SK-N-SH treated with all-trans-retinoic acid at 6 μM for 48 hours (cell line): Measurements from ENCODE around the gene GPBP1L1.

Experiments
- ATAC-seq: fragments of 200-7000 bp; cut with Tn5 transposase; 3 replicates; pipeline ENCODE4 v1.9.1; 2020; ENCODE audit warnings: mild to moderate bottlenecking, moderate library complexity
- ARNTL ChIP-seq: fragments of 450-650 bp; formaldehyde crosslinking; IDR thresholded peaks from 2 replicates; pipeline ENCODE4 v1.5.0; 2020; ENCODE audit warnings: low read depth, mild to moderate bottlenecking, moderate library complexity, borderline replicate concordance
- BACH2 ChIP-seq: fragments of 250-450 bp; sonication (Bioruptor Pico); IDR thresholded peaks from 2 replicates; pipeline ENCODE4 v1.9.0; 2021; ENCODE audit warnings: mild to moderate bottlenecking, borderline replicate concordance
- CREB5 ChIP-seq: fragments of 250-450 bp; sonication (Bioruptor Pico); IDR thresholded peaks from 2 replicates; pipeline ENCODE4 v1.5.1; 2020; ENCODE audit warnings: low read depth, mild to moderate bottlenecking, moderate library complexity
- CSDC2 ChIP-seq: fragments of 250-450 bp; sonication (Bioruptor Pico); IDR thresholded peaks from 2 replicates; pipeline ENCODE4 v1.5.0; 2020; ENCODE audit warnings: mild to moderate bottlenecking, moderate library complexity
- CSRNP3 ChIP-seq: fragments of 250-450 bp; sonication (Bioruptor Pico); IDR thresholded peaks from 2 replicates; pipeline ENCODE4 v1.5.1; 2021; ENCODE audit warnings: mild to moderate bottlenecking, moderate library complexity
- ESRRG ChIP-seq: fragments of 250-450 bp; sonication (Bioruptor Pico); IDR thresholded peaks from 2 replicates; pipeline ENCODE4 v1.6.1; 2021; ENCODE audit warnings: mild to moderate bottlenecking
- GLIS3 ChIP-seq: fragments of 250-450 bp; sonication (Bioruptor Pico); IDR thresholded peaks from 2 replicates; pipeline ENCODE4 v1.5.0; 2020; ENCODE audit warnings: mild to moderate bottlenecking, moderate library complexity
- ISL1 ChIP-seq: fragments of 250-450 bp; sonication (Bioruptor Pico); IDR thresholded peaks from 2 replicates; pipeline ENCODE4 v2.1.2; 2022; ENCODE audit warnings: mild to moderate bottlenecking, moderate library complexity
- OSR1 ChIP-seq: fragments of 250-450 bp; sonication (Bioruptor Pico); IDR thresholded peaks from 2 replicates; pipeline ENCODE4 v1.8.0; 2022; ENCODE audit warnings: moderate library complexity, mild to moderate bottlenecking, inconsistent platforms
- PPARA ChIP-seq: fragments of 250-450 bp; sonication (Bioruptor Pico); IDR thresholded peaks from 2 replicates; pipeline ENCODE4 v1.5.0; 2020; ENCODE audit warnings: mild to moderate bottlenecking, borderline replicate concordance
- RARB ChIP-seq: fragments of 250-450 bp; sonication (Bioruptor Pico); IDR thresholded peaks from 2 replicates; pipeline ENCODE4 v1.8.0; 2021; ENCODE audit warnings: mild to moderate bottlenecking, moderate library complexity
- SNAI2 ChIP-seq: fragments of 250-450 bp; sonication (Bioruptor Pico); IDR thresholded peaks from 2 replicates; pipeline ENCODE4 v1.5.0; 2020; ENCODE audit warnings: mild to moderate bottlenecking, moderate library complexity
- TOX ChIP-seq: fragments of 250-450 bp; sonication (Bioruptor Pico); IDR thresholded peaks from 2 replicates; pipeline ENCODE4 v1.8.0; 2021; ENCODE audit warnings: mild to moderate bottlenecking, moderate library complexity, borderline replicate concordance
- ZC3H10 ChIP-seq: fragments of 250-450 bp; sonication (Bioruptor Pico); IDR thresholded peaks from 2 replicates; pipeline ENCODE4 v1.5.1; 2021; ENCODE audit warnings: mild to moderate bottlenecking, moderate library complexity
- ZFP3 ChIP-seq: fragments of 250-450 bp; sonication (Bioruptor Pico); IDR thresholded peaks from 2 replicates; pipeline ENCODE4 v1.5.0; 2020; ENCODE audit warnings: mild to moderate bottlenecking, moderate library complexity
- ZFP30 ChIP-seq: fragments of 450-650 bp; formaldehyde crosslinking; IDR thresholded peaks from 2 replicates; pipeline ENCODE4 v1.5.0; 2022; ENCODE audit warnings: mild to moderate bottlenecking, moderate library complexity
- ZNF565 ChIP-seq: fragments of 450-650 bp; formaldehyde crosslinking; conservative IDR thresholded peaks from 2 replicates; pipeline ENCODE4 v1.5.0; 2020; ENCODE audit warnings: low read depth, mild to moderate bottlenecking, moderate library complexity
- ZNF70 ChIP-seq: fragments of 450-650 bp; formaldehyde crosslinking; IDR thresholded peaks from 2 replicates; pipeline ENCODE4 v1.5.0; 2020; ENCODE audit warnings: mild to moderate bottlenecking, moderate library complexity
- ZNF8 ChIP-seq: fragments of 450-650 bp; formaldehyde crosslinking; IDR thresholded peaks from 2 replicates; pipeline ENCODE4 v1.5.0; 2020; ENCODE audit warnings: mild to moderate bottlenecking, moderate library complexity
- TF ChIP-seq, protein P1 (sequence below): fragments of 250-450 bp; sonication (Bioruptor Pico); IDR thresholded peaks from 2 replicates; pipeline ENCODE4 v1.5.0; 2020; ENCODE audit warnings: mild to moderate bottlenecking, moderate library complexity
- TF ChIP-seq, protein P2 (sequence below): fragments of 250-450 bp; sonication (Bioruptor Pico); IDR thresholded peaks from 2 replicates; pipeline ENCODE4 v1.8.0; 2020; ENCODE audit warnings: mild to moderate bottlenecking, moderate library complexity, borderline replicate concordance
- TF ChIP-seq, protein P3 (sequence below): fragments of 250-450 bp; sonication (Bioruptor Pico); IDR thresholded peaks from 2 replicates; pipeline ENCODE4 v1.8.0; 2021; ENCODE audit warnings: low read depth, mild to moderate bottlenecking, moderate library complexity, borderline replicate concordance

The GPBP1L1 gene

GRCh38 chr1:45623972-45624371, 62.4 kb downstream of the GPBP1L1 start, which contains the start of gene CCDC17:
Gene CCDC17 (minus strand): TSS chr1:45624054. CDS start chr1:45623909, 145 bp downstream.
- TF ChIP-seq, protein P1, sequence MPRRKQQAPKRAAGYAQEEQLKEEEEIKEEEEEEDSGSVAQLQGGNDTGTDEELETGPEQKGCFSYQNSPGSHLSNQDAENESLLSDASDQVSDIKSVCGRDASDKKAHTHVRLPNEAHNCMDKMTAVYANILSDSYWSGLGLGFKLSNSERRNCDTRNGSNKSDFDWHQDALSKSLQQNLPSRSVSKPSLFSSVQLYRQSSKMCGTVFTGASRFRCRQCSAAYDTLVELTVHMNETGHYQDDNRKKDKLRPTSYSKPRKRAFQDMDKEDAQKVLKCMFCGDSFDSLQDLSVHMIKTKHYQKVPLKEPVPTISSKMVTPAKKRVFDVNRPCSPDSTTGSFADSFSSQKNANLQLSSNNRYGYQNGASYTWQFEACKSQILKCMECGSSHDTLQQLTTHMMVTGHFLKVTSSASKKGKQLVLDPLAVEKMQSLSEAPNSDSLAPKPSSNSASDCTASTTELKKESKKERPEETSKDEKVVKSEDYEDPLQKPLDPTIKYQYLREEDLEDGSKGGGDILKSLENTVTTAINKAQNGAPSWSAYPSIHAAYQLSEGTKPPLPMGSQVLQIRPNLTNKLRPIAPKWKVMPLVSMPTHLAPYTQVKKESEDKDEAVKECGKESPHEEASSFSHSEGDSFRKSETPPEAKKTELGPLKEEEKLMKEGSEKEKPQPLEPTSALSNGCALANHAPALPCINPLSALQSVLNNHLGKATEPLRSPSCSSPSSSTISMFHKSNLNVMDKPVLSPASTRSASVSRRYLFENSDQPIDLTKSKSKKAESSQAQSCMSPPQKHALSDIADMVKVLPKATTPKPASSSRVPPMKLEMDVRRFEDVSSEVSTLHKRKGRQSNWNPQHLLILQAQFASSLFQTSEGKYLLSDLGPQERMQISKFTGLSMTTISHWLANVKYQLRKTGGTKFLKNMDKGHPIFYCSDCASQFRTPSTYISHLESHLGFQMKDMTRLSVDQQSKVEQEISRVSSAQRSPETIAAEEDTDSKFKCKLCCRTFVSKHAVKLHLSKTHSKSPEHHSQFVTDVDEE (CRISPR knock-in tag), result no peak
- TF ChIP-seq CSDC2 (CRISPR knock-in tag) (no peak), BACH2 (CRISPR knock-in tag) (no peak), ARNTL (CRISPR knock-in tag) (no peak), OSR1 (CRISPR knock-in tag) (no peak), ZFP30 (CRISPR knock-in tag) (no peak), ZNF70 (no peak), SNAI2 (no peak), GLIS3 (CRISPR knock-in tag) (no peak), ZC3H10 (CRISPR knock-in tag) (no peak), ZFP3 (CRISPR knock-in tag) (no peak), ESRRG (CRISPR knock-in tag) (no peak)
- TF ChIP-seq, protein P2, sequence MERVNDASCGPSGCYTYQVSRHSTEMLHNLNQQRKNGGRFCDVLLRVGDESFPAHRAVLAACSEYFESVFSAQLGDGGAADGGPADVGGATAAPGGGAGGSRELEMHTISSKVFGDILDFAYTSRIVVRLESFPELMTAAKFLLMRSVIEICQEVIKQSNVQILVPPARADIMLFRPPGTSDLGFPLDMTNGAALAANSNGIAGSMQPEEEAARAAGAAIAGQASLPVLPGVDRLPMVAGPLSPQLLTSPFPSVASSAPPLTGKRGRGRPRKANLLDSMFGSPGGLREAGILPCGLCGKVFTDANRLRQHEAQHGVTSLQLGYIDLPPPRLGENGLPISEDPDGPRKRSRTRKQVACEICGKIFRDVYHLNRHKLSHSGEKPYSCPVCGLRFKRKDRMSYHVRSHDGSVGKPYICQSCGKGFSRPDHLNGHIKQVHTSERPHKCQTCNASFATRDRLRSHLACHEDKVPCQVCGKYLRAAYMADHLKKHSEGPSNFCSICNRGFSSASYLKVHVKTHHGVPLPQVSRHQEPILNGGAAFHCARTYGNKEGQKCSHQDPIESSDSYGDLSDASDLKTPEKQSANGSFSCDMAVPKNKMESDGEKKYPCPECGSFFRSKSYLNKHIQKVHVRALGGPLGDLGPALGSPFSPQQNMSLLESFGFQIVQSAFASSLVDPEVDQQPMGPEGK (CRISPR knock-in tag), result no peak
- no peak for ATAC-seq

DNA sequence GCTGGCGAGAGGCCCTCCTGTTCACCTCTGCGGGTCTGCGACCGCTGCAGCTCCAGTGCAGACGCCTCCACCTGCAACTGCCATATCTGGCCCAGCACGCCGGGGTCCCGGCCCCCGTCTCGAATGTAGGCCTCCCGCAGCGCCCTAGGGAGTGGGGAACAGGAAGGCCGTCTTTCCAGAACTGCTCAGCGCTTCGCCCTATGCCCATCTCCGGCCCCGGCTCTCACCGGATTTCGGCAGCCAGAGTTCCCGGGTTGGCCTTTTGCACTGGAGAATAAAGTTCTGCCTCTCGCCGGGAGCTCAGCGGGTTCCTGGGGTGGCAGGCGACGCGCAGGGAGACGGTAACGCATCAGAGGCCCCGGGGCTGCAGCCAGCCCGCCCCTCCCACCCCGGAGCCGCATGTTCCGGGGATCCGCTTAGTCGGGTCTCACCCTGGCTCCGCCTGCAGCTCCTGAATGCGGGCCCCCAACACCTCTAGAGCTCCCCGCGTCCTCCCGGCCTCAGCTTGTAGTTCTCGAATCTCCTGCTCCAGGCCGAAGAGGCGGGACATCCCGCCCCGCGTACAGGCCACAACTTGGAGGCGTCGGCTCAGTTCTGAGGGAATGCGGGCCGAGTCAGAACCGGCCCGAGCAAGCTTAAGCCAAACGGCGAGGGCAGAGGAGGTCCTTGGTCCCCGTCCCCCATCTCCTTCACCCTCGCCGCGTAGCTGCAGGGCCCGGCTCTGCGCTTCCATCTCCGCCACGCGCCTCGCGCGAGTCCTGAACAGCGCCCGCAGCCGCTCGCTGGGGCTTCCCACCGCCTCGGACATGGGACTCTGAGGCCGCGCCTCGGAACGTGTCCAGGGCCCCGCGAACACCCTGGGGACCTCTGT, 63.6 kb downstream of the GPBP1L1 start:
- no peak; the same call in 2 of the 3 replicates for ATAC-seq
- TF ChIP-seq ISL1 (CRISPR knock-in tag) (no peak), SNAI2 (no peak), OSR1 (CRISPR knock-in tag) (no peak), CREB5 (no peak), ARNTL (CRISPR knock-in tag) (no peak), ZFP3 (CRISPR knock-in tag) (no peak), ZNF8 (no peak), GLIS3 (CRISPR knock-in tag) (no peak), PPARA (CRISPR knock-in tag) (no peak), CSRNP3 (CRISPR knock-in tag) (no peak), TOX (CRISPR knock-in tag) (no peak), ZNF565 (CRISPR knock-in tag) (no peak), ZC3H10 (CRISPR knock-in tag) (no peak), BACH2 (CRISPR knock-in tag) (no peak), ZNF70 (no peak), RARB (CRISPR knock-in tag) (no peak)
- TF ChIP-seq, protein P3, sequence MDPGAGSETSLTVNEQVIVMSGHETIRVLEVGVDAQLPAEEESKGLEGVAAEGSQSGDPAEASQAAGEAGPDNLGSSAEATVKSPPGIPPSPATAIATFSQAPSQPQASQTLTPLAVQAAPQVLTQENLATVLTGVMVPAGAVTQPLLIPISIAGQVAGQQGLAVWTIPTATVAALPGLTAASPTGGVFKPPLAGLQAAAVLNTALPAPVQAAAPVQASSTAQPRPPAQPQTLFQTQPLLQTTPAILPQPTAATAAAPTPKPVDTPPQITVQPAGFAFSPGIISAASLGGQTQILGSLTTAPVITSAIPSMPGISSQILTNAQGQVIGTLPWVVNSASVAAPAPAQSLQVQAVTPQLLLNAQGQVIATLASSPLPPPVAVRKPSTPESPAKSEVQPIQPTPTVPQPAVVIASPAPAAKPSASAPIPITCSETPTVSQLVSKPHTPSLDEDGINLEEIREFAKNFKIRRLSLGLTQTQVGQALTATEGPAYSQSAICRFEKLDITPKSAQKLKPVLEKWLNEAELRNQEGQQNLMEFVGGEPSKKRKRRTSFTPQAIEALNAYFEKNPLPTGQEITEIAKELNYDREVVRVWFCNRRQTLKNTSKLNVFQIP (CRISPR knock-in tag), result no peak
